H54 (cell line): ENCODE results near the gene RABGAP1L.
"Not testable (repeated sequence)": the region's sequence is repeated elsewhere in the genome, so short reads cannot be mapped to it uniquely, and the experiment has no call there.

Experiments
- DNase-seq: peaks from one replicate; pipeline ENCODE4 v3.0.0; 2011; ENCODE audit warnings: low spot score, mixed read lengths; ENCODE audit not compliant: insufficient read length
- FAIRE-seq: peaks from 3 replicates; lab custom pipeline; 2011; peaks lifted over from hg19 to GRCh38; lab: Jason Lieb, UNC
- POLR2A ChIP-seq: IDR thresholded peaks from 2 replicates; pipeline ENCODE4 v1.6.1; 2011; ENCODE audit warnings: low read depth, mild to moderate bottlenecking, low read length

The RABGAP1L gene

DNA sequence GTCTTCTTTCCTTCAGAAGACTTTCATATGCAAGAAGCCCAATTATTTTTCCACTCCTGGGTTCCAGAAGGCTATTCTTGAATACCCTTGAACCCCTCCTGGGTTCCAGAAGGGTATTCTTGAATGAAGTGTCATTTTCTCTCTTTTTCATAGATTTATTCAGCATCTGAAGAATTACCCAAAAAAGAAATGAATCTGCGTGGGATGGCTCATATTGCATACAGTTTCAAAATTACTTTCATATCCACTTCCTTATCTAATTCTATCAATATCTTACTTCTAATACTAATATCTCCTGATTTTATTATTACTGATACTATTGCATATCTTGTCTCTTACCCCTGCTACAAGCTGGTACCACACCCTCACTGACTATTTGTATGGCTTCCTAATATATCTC is 22.6 kb upstream of the RABGAP1L start:
- TF ChIP-seq POLR2A = no peak
- FAIRE-seq = no peak
- DNase-seq = no peak

DNA sequence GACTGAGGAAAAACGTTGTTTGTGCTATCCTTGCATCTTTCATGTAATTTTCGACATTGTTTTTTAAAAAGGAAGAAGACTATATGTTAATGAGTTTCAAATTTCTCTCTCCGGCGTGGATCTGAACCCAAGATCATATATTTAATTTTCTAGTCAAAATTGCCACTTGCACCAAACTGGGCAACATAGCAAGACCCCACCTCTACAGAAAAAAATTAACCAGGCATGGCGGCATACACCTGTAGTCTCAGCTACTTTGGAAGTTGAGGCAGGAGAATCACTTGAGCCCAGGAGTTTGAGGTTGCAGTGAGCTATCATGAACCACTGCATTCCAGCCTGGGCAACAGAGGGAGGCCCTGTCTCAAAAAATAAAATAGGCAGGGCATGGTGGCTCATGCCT is 16.5 kb upstream of the RABGAP1L start:
- TF ChIP-seq POLR2A = no peak
- FAIRE-seq = no peak
- no peak for DNase-seq

DNA sequence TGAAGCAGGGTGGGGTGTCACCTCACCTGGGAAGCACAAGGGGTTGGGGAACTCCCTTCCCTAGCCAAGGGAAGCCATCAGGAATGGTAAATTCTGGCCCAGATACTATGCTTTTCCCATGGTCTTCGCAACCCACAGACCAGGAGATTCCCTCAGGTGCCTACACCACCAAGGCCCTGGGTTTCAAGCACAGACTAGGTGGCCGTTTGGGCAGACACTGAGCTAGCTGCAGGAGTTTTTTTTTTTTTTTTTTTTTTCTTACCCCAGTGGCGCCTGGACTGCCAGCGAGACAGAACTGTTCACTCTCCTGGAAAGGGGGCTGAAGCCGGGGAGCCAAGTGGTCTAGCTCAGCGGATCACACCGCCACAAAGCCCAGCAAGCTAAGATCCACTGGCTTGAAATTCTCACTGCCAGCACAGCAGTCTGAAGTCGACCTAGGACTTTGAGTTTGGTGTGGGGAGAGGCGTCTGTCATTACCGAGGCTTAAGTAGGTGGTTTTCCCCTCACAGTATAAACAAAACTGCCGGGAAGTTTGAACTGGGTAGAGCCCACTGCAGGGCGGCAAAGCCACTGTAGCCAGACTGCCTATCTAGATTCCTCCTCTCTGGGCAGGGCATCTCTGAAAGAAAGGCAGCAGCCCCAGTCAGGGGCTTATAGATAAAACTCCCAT is 15.5 kb upstream of the RABGAP1L start:
- FAIRE-seq, DNase-seq: not testable (repeated sequence)

DNA sequence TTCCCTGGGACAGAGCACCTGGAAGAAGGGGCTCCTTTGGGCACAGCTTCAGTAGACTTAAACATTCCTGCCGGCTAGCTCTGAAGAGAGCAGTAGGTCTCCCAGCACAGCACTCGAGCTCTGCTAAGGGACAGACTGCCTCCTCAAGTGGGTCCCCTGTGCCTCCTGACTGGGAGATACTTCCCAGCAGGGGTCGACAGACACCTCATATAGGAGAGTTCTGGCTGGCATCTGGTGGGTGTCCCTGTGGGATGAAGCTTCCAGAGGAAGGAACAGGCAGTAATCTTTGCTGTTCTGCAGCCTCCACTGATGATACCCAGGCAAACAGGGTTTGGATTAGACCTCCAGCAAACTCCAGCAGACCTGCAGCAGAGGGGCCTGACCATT is 14.9 kb upstream of the RABGAP1L start:
- DNase-seq, FAIRE-seq: not testable (repeated sequence)

DNA sequence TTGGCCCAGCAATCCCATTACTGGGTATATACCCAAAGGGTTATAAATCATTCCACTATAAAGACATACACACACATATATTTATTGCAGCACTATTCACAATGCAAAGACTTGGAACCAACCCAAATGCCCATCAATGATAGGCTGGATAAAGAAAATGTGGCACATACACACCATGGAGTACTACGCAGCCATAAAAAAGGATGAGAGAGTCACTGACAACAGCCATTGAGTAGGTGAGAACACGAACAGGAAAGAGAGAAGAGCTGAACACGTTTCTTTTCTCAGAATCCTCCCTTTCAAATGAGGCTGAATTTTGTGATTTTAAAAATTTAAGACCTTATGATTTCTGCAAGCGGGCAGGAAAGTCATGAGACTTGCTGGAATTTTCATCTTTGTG is 10.1 kb upstream of the RABGAP1L start:
- DNase-seq (no peak), FAIRE-seq (no peak)
- TF ChIP-seq POLR2A = no peak

DNA sequence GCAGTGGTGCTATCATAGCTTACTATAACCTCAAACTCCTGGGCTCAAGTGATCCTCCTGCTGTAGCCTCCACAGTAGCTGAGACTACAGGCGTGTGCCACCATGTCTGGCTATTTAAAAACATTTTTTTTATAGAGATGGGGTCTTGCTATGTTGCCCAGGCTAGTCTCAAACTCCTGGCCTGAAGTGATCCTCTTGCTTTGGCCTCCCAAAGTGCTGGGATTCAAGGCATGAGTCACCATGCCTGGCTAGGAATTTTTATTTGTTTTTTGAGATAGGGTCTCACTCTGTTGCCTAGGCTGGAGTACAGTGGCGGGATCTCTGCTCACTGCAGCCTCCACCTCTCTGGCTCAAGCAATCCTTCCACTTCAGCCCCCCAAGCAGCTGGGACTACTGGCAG is 8.8 kb upstream of the RABGAP1L start:
- no peak for DNase-seq
- no peak for TF ChIP-seq POLR2A
- no peak for FAIRE-seq

DNA sequence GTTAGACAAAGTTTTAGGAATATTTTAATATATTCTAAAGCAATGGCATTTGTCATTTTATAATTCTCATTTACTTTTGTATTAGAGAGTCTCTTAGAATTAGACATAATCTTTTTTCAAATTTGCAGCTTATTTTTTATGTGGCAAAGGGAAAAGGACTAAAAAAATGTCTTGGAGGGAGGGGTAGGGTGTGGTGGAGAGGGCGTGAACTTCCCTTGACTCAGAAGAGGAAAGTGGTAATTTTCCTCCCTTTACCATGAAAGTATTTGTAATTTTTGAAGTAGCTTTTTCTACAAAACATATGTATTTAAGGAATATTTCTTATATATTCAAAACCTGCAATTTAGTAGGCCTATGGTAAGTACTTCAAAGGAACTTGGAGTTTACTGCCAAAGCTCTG is 6.9 kb upstream of the RABGAP1L start:
- no peak for DNase-seq
- FAIRE-seq = no peak
- TF ChIP-seq POLR2A = no peak

DNA sequence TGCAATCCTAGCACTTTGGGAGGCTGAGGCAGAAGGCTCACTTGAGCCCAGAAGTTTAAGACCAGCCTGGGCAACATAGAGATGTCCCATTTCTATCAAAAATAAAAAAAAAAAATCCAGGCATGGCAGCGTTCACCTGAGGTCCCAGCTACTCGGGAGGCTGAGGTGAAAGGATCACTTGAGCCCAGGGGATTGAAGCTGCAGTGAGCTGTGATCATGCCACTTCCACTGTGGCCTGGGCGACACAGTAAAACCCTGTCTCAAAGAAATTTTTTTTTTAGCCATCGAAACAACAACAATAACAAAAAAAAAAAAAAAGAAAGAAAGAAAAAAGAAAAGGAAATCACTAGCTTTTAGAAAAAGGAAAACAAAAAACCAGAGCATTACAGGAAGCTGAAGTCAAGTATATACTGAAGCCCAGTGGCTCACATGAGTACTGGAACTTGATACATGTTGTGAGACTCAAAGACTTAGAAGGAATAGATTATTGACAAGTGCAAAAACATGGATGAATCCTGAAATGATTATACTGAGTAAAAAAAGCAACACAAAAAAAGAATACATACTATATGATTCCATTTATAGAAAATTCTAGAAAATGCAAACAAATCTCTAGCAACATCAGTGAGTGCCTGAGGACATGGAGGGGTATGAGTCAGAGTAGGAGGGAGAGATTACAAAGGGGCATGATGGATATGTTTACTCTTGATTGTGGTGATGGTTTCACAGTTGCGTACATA is 6.1 kb upstream of the RABGAP1L start:
- no peak for DNase-seq
- no peak for TF ChIP-seq POLR2A
- FAIRE-seq = no peak

DNA sequence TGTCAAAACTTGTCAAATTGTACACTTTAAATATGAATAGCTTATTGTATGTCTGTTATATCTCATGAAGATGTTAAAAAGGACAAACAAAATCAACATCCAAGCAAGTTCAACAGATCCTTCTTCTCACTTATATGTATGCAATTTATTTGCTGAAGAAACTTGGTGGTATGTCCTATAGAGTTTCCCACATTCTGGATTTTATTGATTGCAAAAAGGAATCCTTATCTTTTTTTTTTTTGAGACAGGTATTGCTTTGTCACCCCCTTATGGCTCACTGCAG is 5.6 kb upstream of the RABGAP1L start:
- FAIRE-seq (no peak), DNase-seq (no peak)
- no peak for TF ChIP-seq POLR2A

DNA sequence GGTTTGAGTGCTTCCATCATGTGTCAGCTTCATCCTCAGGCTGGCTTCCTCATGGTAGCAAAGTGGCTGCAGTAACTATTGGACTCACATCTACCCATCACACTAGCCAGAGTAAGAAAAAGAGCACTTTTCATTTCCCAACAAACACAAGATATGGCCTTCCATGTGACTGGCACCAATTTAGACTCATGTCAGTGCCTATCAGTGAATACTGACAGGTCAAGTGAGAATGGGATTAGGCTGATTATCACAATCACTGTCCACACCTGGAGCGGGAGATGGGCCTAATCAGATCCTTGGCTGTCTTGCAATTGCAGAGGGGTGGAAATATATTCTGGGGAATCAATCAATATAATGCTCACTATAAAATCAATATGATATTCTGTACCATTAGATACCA is 2.9 kb upstream of the RABGAP1L start:
- no peak for FAIRE-seq
- TF ChIP-seq POLR2A = no peak

DNA sequence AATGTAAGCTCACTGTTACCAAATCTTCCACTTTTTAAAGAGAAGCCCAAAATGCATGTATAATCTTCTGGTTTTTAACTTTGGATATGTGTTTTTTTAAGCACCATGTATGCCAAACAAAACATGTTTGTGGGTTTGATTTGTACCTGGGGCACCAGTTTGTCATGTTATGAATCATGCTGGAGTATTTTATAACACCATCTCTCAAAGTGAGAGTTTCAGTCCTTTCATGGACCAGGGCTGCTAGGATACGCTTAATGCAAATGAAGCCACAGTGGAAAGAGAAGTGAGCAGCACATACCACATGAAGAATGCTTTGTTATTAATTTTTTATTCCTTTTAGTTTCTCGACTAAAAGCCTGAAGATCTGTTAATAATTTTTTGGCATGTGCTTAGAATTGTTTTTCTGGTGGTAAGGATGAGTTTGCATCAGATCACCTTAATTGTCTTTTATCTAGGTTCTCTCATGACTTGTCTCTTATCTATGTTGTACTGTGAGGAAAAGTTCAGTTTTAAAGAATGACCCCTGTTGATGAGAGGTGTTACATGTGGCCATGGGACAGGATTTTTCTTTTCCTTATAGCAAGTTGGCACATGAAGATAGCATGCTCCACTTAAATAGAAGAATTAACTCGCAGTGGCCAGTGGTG is 2.0 kb upstream of the RABGAP1L start:
- no peak for TF ChIP-seq POLR2A
- FAIRE-seq = no peak
- DNase-seq = no peak

More for the DNA sequence above, 2.9 kb upstream of the RABGAP1L start:
- no peak for DNase-seq

DNA sequence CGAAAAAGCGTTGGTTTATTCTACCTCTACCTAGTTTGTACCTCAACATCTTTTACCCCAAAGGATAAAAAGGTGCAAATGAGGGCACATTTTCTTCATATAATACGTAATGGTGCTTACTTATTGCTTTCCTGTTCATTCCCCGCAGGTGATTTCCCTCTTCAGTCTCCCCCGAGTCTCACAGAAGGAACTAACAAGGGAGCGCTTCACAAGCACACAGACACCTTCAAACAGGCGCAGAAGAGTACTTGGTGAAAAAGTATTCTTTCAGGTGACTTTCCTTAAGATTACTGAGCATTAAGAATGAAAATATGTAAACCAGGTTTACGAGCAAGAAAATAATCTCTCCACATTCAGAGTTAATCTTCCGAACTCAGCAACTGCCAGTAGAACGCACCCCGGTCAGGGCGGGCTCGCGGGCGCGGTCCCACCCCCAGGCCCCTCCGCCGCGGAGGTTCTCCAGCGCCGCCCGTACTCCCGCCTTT is 511 bp upstream of the RABGAP1L start:
- DNase-seq (no peak), FAIRE-seq (no peak)
- no peak for TF ChIP-seq POLR2A

DNA sequence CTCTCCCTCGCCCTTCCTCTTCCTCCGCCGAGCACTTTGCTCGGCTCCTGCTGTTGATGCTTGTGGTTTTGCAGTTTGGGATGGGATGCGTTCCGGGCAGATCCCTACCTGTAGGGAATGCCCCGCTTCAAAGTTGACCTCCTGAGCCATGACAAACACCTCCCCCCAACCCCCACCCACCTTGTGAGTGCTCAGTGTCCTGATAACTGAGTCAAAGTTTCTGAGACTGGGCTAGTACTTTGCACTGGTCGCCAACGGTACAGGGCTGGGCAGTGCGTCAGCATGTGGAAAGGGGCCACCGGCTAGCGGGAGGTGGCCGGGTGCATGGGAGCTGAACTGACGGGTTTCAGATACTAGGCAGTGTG is 771 bp downstream of the RABGAP1L start:
- DNase-seq (peak; percentile 55), FAIRE-seq (peak; percentile 73)
- no peak for TF ChIP-seq POLR2A

DNA sequence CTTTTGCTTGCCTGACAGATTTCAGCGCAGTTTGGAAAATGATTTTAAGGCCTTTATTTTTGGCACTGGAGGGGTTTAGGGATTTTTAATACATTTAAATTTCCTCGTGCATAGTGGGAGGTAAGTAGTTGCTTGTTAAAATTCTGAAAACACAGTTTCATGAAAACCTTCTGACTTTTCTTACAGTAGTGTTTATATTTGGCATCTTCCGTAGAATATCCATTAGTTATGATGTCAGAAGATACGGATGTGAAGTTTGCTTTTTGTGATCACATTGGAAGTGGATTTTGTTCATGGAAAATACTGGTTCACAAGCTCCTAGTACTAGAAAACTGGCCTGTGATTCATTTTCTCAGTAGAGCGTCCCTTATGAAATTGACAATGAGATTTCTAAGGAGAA is 1.3 kb downstream of the RABGAP1L start:
- FAIRE-seq = no peak

DNA sequence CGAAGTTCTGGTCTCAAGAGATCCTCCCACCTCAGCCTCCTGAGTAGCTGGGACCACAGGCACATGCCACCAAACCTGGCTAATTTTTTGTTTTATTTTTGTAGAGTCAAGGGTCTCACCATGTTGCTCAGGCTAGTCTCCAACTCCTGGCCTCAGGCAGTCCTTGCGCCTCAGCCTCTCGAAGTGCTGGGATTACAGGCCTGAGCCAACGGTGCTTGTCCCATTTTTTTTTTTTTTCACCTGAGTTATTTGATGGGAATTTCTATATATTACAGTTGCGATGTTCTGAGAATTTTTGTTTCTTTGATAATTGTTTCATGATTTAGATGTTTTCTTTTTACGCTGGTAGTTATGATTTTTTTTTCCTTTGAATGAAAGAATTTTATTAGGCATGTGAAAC is 2.5 kb downstream of the RABGAP1L start:
- DNase-seq (no peak), FAIRE-seq (no peak)
- TF ChIP-seq POLR2A = no peak

More for the DNA sequence above, 1.3 kb downstream of the RABGAP1L start:
- no peak for TF ChIP-seq POLR2A
- no peak for DNase-seq
